Measurements from ENCODE around the gene PRR36. TPM values are rescaled to one million over a fixed set of nuclear protein-coding genes. Genes with fewer than 3 reads are reported as not detected.

PRR36 gene
- total RNA-seq, 1 donor from 2014 or later, result not detected

DNA sequence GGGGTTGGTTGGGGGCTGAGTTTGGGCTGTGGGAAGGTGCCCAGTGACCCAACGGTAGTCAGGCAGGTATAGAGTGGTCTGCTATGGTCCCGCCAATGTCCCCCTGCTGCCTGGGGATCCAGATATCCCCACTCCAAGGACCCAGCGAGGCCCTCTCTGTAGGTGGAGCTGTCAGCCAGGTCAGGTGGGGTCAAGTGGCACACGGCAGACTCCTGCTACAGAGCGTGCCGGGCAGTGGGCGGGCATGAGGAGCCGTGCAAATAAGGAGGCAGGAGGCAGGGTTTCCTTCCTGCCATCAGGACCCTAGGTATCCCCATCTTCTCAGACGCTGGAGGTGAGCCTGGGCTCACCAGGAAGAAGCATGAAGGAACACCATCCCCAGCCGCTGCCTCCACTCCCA, 29.2 kb downstream of the PRR36 start:
- TF ChIP-seq POLR2AphosphoS5 (IDR thresholded peaks at IDR 0.05; ENCODE audit: insufficient read depth in 1 of 2, low read depth in 1 of 2), result no peak
- no peak for TF ChIP-seq CTCF (IDR thresholded peaks at IDR 0.05)
- TF ChIP-seq POLR2A (IDR thresholded peaks at IDR 0.05), result no peak
- H3K4me3 ChIP-seq, result no peak overlapping the region
- DNase-seq (ENCODE audit: extremely low spot score in 2 of 2), result no peak
- no peaks in the 10 kb centered on the region for H3K36me3 ChIP-seq
- H3K27ac ChIP-seq, result no peak overlapping the region
- H3K9me3 ChIP-seq, result no peaks in the 10 kb centered on the region
- no peaks in the 10 kb centered on the region for H3K4me1 ChIP-seq
- H3K27me3 ChIP-seq, result no peaks in the 10 kb centered on the region
- intact Hi-C loops (cut with DNase I), result no loop called here

GRCh38 chr19:7844405-7844804, 29.8 kb downstream of the PRR36 start:
- DNase-seq (ENCODE audit: extremely low spot score in 2 of 2), result no peak
- H3K36me3 ChIP-seq, result no peaks in the 10 kb centered on the region
- intact Hi-C loops (cut with DNase I), result no loop called here
- H3K9me3 ChIP-seq, result no peaks in the 10 kb centered on the region
- no peak overlapping the region for H3K4me3 ChIP-seq
- H3K27me3 ChIP-seq, result no peaks in the 10 kb centered on the region
- TF ChIP-seq POLR2AphosphoS5 (IDR thresholded peaks at IDR 0.05; ENCODE audit: insufficient read depth in 1 of 2, low read depth in 1 of 2) (no peak), CTCF (IDR thresholded peaks at IDR 0.05) (no peak), POLR2A (IDR thresholded peaks at IDR 0.05) (no peak)
- no peak overlapping the region for H3K27ac ChIP-seq
- H3K4me1 ChIP-seq, result no peaks in the 10 kb centered on the region

DNA sequence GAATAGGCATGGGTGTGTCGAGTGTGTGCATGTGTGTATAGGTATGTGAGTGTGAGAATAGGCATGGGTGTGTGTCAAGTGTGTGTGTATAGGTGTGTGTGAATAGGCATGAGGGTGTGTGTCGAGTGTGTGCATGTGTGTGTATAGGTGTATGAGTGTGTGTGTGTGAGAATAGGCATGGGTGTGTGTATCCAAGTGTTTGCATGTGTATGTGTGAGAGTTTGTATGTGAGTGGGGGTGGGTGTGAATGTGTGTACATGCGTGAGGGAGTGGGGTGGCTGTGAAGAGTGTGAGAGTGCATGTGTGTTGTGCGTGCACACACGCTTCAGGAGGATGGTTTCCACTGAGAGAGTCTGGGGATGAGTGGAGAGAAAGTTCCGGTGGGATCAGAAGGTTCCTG, 30.7 kb downstream of the PRR36 start:
- H3K27ac ChIP-seq, result no peak overlapping the region
- H3K9me3 ChIP-seq, result no peaks in the 10 kb centered on the region
- no peak for DNase-seq (ENCODE audit: extremely low spot score in 2 of 2)
- no peak overlapping the region for H3K4me3 ChIP-seq
- no peaks in the 10 kb centered on the region for H3K27me3 ChIP-seq
- H3K4me1 ChIP-seq, result no peaks in the 10 kb centered on the region
- H3K36me3 ChIP-seq, result no peaks in the 10 kb centered on the region
- intact Hi-C loops (cut with DNase I), result no loop called here
- TF ChIP-seq POLR2AphosphoS5 (IDR thresholded peaks at IDR 0.05; ENCODE audit: insufficient read depth in 1 of 2, low read depth in 1 of 2) (no peak), POLR2A (IDR thresholded peaks at IDR 0.05) (no peak), CTCF (IDR thresholded peaks at IDR 0.05) (no peak)

DNA sequence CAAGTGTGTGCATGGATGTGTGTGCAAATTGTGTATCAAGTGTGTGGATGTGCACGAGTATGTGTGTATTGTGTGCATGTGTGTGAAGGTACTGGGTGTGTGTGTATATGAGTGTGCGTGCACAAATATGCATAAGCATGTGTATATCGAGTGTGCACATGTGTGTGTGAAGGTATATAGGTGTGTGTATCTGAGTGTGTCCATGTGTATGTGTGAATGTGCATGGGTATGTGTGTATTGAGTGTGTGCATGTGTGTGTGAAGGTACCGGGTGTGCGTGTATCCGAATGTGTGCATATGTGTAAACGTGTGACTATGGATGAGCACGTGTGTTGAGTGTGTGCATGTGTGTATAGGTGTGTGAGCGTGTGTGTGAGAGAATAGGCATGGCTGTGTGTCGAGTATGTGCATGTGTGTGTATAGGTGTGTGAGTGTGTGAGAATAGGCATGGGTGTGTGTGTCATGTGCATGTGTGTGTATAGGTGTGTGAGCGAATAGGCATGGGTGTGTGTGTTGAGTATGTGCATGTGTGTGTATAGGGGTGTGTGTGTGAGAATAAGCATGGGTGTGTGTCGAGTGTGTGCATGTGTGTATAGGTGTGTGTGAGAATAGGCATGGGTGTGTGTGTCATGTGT, 31.4 kb downstream of the PRR36 start:
- Histone ChIP-seq H3K27ac (no peak overlapping the region), H3K4me3 (no peak overlapping the region), H3K36me3 (no peaks in the 10 kb centered on the region), H3K9me3 (no peaks in the 10 kb centered on the region), H3K27me3 (no peaks in the 10 kb centered on the region), H3K4me1 (no peaks in the 10 kb centered on the region)
- DNase-seq (ENCODE audit: extremely low spot score in 2 of 2), result no peak
- intact Hi-C loops (cut with DNase I), result no loop called here
- TF ChIP-seq POLR2A (IDR thresholded peaks at IDR 0.05), result no peak
- TF ChIP-seq CTCF (IDR thresholded peaks at IDR 0.05), result no peak
- no peak for TF ChIP-seq POLR2AphosphoS5 (IDR thresholded peaks at IDR 0.05; ENCODE audit: insufficient read depth in 1 of 2, low read depth in 1 of 2)

GRCh38 chr19:7841751-7842660, 32.2 kb downstream of the PRR36 start:
- Histone ChIP-seq H3K9me3 (no peaks in the 10 kb centered on the region), H3K27ac (no peak overlapping the region), H3K4me1 (no peaks in the 10 kb centered on the region), H3K36me3 (no peaks in the 10 kb centered on the region), H3K27me3 (no peaks in the 10 kb centered on the region), H3K4me3 (no peak overlapping the region)
- intact Hi-C loops (cut with DNase I), result no loop called here
- TF ChIP-seq CTCF (IDR thresholded peaks at IDR 0.05) (no peak), POLR2AphosphoS5 (IDR thresholded peaks at IDR 0.05; ENCODE audit: insufficient read depth in 1 of 2, low read depth in 1 of 2) (no peak), POLR2A (IDR thresholded peaks at IDR 0.05) (no peak)
- DNase-seq (ENCODE audit: extremely low spot score in 2 of 2), result no peak

Measured in vagina (tissue), 2 donors.